Activated CD4-positive, alpha-beta T cell treated with anti-CD3 and anti-CD28 coated beads, Interleukin-2, Interleukin-4, amounts not matched to agents 100 ng/mL and 50 ng/mL, durations not matched to agents 16 hours and 8 hours (primary cell): ENCODE results near the gene NOD2.

ENCODE experiments used
- DNase-seq: peaks from one replicate; pipeline ENCODE4 v3.0.0-alpha.2; 2020; ENCODE audit warnings: low spot score

Gene NOD2

DNA sequence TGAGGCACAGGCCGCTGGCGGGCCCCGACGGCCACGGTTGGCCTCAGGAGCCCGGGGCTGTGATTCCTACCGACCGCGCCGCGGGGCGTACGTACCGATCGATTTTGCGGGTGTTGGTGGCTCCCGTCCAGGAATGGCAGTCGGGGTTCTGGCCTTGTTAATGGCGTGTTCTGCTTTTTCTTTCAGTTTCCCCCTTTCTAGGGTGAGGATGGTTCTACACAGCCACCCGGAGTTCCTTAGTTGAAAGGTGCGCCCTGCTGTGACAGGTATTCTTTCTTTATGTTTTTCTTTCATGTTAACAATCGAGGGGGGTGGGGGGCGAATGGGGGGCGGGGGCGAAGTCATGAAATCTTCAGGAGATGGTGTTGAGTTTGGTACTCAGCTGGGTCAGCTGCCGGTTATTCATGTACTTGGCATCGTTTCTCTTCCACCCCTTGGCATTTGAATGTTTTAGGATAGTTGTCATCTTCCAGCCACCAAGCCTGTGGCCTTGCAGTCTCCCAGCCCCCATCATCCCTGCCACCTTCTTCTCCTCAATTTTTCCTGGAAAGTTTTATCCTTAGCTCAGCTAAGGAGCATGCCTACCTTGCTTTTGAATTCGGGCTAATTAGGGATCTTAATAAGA, 49.3 kb downstream of the NOD2 start:
- DNase-seq, result no peak

GRCh38 chr16:50743581-50744225, 50.3 kb downstream of the NOD2 start:
- no peak for DNase-seq

DNA sequence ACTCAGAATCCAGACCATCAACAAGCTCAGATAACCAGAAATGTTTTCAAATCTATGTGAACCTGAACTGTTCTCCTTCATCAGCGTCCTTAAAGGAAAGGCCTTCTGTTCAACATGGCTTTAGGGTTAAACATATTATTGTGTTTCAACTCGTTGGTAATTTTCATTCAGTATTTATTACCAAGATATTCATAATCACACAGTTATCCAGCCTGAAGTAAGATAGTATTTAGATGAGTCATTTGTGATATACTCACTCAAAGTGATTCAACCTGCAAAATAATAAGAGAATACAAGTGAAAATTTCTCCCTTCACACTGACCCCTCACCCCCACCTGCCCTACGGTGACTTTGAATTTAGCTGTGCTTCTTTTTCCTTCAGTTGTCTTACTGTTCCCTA, 51.5 kb downstream of the NOD2 start:
- no peak for DNase-seq

DNA sequence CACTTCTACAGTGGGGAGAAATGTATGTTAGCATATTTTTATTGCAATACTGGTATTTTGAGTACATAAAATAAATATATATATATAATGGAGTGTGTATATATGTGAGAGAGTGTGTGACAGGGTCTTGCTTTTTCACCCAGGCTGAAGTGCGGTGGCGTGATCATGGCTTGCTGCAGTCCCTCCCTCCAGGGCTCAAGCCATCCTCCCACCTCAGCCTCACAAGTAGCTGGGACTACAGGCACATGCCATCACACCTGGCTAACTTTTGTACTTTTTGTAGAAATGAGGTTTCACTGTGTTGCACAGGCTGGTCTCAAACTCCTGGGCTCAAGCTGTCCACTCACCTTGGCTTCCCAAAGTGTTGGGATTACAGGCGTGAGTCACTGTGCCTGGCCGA, 52.5 kb downstream of the NOD2 start:
- DNase-seq, result no peak

DNA sequence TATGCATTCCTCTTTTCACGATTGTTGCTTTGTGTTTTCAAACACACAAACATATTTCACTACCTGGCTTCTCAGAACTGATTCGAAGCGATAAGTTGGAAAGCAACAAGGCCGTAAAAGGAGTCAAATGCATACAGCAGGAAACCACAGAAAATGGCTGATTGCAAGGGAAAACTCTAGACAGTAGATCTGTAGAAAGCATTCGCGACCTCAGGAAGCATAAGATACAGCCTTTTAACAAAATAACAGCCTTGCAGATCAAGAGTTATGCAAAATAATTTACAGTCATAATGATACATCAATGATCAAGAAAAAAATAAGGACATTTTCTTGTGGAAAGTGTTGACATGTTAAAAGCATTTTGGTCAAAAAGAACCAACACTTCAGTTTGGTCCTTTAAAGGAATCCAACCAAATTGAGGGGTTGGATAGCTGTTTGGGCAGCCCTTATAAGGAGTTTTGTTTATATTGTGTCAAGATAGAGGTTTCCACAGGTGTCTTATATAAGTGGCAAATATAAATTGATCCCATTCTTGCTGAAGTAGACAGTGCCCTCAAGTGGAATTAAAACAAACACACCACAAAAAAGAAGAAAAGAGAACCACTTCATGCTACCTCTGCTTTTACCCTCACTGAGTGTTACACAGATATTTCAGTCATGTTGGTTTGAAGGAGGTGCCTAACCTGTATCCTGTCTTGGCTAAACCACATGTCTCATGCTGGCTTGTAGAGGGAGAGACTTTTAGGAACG, 54.0 kb downstream of the NOD2 start:
- peak; percentile 82 for DNase-seq

DNA sequence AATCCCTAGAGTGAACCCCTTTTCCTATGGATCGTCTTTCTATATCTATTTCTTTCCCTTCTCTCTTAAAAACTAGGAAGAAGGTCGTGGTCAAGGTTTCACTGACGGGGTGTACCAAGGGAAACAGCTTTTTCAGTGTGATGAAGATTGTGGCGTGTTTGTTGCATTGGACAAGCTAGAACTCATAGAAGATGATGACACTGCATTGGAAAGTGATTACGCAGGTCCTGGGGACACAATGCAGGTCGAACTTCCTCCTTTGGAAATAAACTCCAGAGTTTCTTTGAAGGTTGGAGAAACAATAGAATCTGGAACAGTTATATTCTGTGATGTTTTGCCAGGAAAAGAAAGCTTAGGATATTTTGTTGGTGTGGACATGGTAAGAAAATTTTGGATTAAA, 58.1 kb downstream of the NOD2 start:
- DNase-seq, result no peak

GRCh38 chr16:50752471-50753235, 59.2 kb downstream of the NOD2 start:
- DNase-seq, result no peak

DNA sequence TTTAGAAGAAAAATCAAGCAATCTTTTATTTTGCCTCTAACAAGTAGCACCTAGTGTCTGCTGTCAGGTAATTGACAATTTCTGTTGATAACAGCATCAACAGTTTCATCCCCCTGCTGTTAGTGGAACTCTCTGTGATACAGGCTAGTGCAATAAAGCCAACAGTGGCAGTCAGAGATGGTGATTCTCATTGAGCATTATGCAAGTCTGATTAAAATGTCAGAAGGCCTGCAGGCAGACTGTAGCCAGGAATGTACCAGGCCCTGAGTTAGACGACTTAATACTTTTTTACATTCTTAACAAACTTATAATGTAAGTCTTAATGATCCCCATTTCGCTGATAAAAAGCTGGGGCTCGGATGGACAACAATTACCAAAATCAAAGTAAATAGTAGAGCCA, 63.1 kb downstream of the NOD2 start:
- no peak for DNase-seq

GRCh38 chr16:50761267-50761666, 67.9 kb downstream of the NOD2 start:
- no peak for DNase-seq

- DNase-seq, result no peak
Measured at GRCh38 chr16:50762241-50762640, 68.8 kb downstream of the NOD2 start.

DNA sequence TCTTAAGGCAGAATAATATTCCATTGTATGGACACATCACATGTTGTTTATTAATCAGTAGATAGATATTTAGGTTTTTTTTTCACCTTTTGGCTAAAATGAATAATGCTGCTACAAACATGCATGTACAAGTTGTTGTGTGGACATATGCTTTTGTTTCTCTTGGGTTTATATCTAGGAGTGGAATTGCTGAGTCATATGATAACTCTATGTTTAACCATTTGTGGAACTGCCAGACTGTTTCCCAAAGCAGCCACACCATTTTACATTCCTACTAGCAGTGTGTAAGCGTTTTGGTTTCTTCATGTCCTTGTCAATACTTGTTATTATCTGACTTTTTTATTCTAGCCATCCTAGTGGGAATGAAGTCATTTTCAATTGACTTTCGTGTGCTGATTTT, 69.8 kb downstream of the NOD2 start:
- no peak for DNase-seq

DNA sequence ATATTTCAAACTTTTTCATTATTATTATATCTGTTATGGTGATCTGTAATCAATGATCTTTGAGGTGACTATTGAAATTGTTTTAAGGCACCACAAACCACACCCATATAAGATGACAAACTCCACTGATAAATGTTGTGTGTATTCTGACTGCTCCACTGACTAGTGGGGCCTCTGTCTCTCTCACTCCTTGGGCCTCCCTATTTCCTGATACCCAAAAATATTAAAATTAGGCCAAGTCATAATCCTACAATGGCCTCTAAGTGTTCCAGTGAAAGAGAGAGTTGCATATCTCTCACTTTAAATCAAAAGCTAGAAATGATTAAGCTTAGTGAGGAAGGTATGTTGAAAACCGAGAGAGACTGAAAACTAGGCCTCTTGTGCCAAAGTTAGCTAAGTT, 71.9 kb downstream of the NOD2 start:
- DNase-seq, result peak; percentile 75

DNA sequence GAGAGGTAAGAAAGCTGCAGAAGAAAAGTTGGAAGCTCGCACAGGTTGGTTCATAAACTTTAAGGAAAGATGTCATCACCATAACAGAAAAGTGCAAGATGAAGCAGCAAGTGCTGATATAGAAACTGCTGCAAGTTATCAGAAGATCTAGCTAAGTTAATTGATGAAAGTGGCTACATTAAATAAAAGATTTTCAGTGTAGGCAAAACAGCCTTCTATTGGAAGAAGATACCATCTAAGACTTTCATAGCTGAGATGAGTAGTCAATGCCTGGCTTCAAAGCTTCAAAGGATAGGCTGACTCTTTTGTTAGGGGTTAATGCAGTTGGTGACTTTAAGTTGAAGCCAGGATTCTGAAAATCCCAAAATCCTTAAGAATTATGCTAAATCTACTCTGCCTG, 72.5 kb downstream of the NOD2 start:
- DNase-seq, result peak; percentile 59

DNA sequence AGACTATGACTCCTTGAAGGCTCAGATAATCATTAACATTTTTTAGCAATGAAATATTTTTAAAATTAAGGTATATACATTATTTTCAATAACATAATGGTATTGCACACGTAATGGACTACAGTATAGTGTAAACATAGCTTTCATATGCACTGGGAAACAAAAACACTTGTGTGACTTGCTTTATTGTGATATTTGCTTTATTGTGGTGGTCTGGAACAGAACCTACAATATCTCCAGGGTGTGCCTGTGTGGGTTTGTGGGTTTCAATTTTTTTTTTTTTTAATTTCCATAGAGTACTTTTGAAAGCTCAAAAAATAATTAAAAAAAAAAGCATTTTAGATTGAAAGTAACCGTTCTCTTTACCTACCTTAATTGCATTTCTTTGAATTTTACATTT, 73.8 kb downstream of the NOD2 start:
- DNase-seq, result no peak

DNA sequence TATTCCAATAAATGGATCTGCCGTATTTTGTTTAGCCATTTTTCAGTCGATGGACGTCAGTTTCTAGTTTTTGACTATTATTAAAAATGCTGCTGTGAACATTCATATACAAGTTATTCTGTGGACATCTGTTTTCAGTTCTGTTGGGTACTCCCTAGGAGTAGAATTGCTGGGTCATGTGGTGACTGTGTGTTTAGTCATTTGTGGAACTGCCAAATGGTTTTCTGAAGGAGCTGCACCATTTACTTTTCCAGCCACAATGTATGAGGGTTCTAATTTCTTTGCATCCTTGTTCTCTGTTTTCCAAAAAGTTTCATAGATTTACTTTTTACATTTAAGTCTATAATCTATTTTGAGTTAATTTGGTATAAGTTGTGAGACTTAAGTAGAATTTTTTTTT, 78.0 kb downstream of the NOD2 start:
- no peak for DNase-seq

GRCh38 chr16:50774405-50774804, 81.0 kb downstream of the NOD2 start:
- DNase-seq, result no peak

- DNase-seq, result no peak
Measured at GRCh38 chr16:50774960-50775359, 81.6 kb downstream of the NOD2 start.

GRCh38 chr16:50776037-50776436, 82.6 kb downstream of the NOD2 start:
- no peak for DNase-seq

DNA sequence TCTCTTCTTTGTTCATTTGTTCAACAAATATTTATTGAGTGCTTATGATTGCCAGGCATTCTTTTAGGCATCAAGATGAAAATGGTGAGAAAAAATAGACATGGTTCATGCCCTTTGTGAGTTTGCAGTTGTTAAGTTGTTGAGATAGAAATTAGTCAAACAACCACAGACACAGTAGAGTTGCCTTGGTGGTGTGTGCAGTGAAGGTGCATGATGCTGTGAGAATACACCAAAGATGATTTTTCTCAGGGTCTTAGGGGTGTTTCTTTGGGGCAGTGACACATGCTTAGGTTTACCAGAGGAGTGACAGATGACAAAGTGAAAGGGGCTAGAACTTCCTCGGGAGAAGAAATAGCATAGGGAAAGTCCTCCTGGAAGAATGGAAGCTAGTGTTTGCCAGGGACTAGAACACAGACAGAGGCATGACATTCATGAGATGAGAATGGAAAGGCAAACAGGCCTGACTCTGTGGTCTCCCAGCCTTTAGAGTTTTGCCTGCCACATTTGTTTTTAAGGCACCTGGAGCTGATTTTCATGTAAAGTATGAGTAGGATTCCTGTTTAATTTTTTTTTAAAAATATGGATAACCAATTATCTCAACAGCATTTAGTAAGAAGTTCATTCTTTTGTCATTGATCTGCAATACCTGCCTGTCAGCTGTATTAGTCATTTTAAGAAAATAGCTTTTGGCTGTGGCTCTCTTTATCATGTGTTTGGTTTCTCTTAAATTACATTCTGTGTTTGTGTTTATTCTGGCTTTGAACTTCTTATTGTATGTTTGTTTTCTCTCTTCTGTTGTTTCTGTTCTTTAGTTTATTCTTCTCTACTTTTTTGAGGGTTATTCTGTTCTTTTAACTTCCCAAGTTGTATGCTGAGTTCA, 85.1 kb downstream of the NOD2 start:
- peak; percentile 47 for DNase-seq

DNA sequence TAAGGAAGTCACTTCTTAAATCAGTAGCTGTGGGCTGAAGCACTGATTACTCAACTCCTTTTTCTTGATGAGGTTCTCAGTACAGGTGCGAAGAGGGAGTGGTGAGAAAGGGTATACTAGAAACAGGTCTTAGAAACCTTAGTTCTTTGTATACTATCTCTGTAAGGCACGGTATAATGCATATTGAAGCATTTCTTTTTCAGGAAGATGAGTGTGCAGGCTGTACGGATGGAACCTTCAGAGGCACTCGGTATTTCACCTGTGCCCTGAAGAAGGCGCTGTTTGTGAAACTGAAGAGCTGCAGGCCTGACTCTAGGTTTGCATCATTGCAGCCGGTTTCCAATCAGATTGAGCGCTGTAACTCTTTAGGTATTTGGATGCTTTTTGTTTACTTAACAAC, 87.6 kb downstream of the NOD2 start:
- DNase-seq, result no peak

- DNase-seq, result no peak
Measured at GRCh38 chr16:50781518-50781917, 88.1 kb downstream of the NOD2 start.
